Measurements from ENCODE around the gene INTS4.
"Not testable (repeated sequence)": the region's sequence is repeated elsewhere in the genome, so short reads cannot be mapped to it uniquely, and the experiment has no call there.

Gene INTS4

DNA sequence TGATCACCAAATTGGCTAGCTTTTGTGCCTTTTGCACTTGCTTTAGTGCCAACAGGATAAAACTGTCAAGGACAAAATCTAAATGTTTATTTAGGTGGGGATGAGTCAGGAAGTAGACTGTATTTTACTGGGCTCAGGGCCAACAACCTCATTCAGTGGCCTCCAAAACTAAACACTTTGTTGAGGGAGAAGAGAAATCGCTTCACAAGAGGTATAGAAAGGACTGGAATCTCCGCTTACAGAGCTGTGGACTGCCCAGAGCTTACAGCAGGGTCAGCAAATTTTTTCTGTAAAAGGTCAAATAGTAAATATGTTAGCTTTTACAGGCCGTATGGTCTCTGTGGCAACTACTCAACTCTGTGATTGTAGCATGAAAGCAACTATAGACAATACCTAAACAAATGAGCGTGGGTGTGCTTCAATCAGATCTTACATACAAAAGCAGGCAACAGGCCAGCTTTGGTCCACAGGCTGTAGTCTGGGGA lies 80.1 kb downstream of the INTS4 start:
- DNase-seq (ENCODE audit: low read depth); H3K4me3 ChIP-seq (ENCODE audit: low read depth, low read length): not testable (repeated sequence)

DNA sequence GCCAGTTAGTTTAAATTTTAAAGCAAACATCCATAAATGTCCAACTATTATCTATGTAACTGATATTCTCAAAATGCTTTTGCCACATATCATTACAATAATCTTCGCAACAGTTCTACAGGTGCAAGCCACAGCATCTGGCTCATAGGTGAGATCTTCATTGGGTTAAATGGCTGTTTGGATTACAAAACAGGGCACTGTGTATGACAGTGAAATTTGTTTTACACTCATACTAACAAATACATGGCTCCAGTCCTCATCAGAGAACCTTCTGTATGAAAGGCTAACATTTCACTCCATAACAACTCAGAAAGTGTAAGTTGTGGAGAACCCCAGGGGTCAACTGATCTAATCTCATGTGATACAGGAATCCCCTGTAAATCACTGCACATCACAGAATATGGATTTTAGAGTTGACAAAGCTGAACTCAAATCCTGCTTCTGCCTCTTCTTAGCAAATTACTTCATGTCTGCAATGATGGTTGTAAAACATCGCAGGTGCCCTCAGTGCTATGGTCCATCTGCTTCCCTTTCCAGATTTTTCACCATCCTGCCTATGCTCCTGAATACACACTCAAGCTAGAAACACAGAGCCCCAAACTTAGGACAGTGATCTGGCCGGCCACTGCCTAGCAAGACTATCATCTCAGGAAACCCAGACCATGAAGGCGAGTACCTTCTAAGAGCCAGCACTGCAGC lies 80.7 kb downstream of the INTS4 start:
- not testable (repeated sequence) for H3K4me3 ChIP-seq (ENCODE audit: low read depth, low read length); DNase-seq (ENCODE audit: low read depth)

DNA sequence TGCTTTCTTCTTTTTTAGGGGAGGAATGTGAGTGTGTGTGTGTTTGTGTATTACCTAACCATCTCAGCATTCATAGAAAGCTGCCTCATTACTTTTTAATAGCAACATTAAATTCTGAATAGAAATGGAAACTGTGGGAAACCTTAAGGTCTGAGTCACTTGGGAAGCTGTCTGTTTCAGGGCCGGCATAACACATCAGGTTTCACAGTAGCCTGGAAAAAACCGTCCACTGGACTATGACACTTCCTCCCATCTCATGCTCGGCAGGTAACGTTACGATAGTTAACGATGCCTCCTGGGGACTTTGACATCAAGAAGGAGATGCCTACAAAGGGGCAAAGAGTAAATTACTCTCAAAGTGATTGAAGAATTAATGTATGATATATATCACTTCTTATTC lies 83.6 kb downstream of the INTS4 start:
- H3K4me3 ChIP-seq (ENCODE audit: low read depth, low read length); DNase-seq (ENCODE audit: low read depth): not testable (repeated sequence)

DNA sequence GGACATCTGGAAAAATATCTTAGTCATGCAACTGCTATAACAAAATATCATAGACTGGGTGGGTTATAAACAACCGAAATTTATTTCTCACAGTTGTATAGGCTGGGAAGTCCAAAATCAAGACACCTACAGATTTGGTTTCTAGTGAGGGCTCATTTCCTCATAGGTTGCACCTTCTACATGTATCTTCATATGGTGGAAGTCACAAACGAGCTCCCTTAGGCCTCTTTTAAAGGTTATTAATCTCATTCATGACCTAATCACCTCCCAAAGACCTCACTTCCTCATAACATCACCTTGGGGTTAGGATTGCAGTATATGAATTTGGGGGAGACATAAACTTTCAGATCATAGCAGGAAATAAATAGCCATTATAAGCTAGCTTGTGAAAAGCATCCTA lies 85.2 kb downstream of the INTS4 start:
- H3K4me3 ChIP-seq (ENCODE audit: low read depth, low read length), result no peak overlapping the region
- TF ChIP-seq MYC (IDR thresholded peaks at IDR 0.05; ENCODE audit: low read depth, low read length) (no peak), POLR2A (IDR thresholded peaks at IDR 0.05; ENCODE audit: extremely low read depth, insufficient read length) (no peak)
- TF ChIP-seq, protein P1, sequence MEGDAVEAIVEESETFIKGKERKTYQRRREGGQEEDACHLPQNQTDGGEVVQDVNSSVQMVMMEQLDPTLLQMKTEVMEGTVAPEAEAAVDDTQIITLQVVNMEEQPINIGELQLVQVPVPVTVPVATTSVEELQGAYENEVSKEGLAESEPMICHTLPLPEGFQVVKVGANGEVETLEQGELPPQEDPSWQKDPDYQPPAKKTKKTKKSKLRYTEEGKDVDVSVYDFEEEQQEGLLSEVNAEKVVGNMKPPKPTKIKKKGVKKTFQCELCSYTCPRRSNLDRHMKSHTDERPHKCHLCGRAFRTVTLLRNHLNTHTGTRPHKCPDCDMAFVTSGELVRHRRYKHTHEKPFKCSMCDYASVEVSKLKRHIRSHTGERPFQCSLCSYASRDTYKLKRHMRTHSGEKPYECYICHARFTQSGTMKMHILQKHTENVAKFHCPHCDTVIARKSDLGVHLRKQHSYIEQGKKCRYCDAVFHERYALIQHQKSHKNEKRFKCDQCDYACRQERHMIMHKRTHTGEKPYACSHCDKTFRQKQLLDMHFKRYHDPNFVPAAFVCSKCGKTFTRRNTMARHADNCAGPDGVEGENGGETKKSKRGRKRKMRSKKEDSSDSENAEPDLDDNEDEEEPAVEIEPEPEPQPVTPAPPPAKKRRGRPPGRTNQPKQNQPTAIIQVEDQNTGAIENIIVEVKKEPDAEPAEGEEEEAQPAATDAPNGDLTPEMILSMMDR (IDR thresholded peaks at IDR 0.05; ENCODE audit: low read depth, low read length), result no peak
- DNase-seq (ENCODE audit: low read depth), result no peak

DNA sequence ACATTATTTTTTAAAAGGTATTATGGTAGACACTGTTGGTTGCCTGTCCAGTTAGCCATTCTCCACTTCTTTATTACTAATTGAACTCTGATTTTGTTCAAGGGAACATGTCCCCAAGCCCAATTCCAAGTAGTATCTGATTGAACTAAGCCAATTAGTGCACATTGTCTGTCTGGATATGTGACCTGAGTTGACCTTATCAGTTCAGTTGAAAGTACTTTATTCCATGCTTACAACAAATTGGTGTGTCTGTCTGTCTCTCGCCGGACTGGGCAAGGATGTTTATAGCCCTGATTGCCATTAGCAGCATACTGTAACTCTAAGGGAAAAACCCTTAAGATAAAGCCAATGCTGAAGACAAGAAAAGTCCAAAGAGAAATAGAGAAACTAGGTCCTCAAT lies 85.6 kb downstream of the INTS4 start:
- no peak for DNase-seq (ENCODE audit: low read depth)
- H3K4me3 ChIP-seq (ENCODE audit: low read depth, low read length), result no peak overlapping the region
- TF ChIP-seq, protein P2, sequence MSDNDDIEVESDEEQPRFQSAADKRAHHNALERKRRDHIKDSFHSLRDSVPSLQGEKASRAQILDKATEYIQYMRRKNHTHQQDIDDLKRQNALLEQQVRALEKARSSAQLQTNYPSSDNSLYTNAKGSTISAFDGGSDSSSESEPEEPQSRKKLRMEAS (IDR thresholded peaks at IDR 0.05; ENCODE audit: low read depth, low read length), result no peak
- TF ChIP-seq POLR2A (IDR thresholded peaks at IDR 0.05; ENCODE audit: extremely low read depth, insufficient read length) (no peak), MYC (IDR thresholded peaks at IDR 0.05; ENCODE audit: low read depth, low read length) (no peak)
- TF ChIP-seq, protein P1 (IDR thresholded peaks at IDR 0.05; ENCODE audit: low read depth, low read length), result no peak

DNA sequence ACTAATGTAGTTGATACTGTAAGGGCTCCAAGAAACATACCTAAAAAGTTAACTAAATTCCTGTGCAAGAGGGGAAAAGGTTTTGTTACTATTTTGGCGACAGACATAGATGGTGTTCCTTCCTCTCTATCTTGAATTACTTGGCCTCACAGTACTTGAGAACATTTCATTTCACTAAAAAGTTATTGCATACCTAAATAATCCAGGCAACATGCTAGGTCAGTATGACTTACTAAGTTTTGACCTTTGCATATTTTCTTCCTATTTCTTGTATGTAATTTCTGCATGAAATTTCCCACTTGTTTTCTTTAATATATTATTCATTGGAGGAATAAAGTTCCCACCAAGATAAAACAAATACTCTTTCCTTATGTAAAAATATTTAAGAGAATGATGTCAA lies 99.5 kb downstream of the INTS4 start:
- H3K4me3 ChIP-seq (ENCODE audit: low read depth, low read length); DNase-seq (ENCODE audit: low read depth): not testable (repeated sequence)

DNA sequence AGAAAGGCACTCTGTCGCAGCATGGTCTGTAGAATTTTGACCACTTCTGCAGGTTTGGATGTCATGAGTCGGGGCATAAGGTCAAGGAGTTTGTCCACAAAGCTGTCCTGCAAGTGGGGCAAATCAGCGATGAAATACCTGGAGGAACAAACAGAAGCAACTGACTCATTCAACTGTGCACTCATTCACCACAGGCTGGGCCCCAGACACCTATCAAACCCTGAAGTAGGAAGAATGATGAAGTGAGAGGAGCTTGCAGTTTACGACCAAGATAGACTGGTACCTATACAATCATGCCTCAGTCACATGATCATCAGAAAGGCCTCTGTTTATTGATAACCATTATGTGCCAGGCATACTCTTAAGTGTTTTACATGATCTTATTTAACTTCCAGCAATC lies 102.8 kb downstream of the INTS4 start:
- not testable (repeated sequence) for DNase-seq (ENCODE audit: low read depth); H3K4me3 ChIP-seq (ENCODE audit: low read depth, low read length)

DNA sequence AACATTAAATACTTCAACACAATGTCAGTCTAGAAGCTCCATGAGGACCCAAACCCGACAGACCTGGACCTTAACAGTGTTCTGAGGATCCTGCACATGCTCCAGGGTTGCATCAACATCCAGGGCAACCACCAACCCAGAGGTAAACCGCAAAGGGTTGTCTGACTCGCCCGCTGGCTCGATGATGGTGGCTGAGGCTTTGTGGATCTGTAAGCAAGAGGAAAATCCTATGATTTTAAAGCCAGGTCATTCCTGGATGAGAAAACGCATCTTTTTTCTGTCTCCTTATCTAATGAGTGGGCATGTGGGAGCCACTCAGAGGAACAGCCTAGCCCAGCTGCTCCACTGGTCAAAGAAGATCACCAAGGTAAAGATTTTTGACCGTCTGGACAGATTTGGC lies 103.2 kb downstream of the INTS4 start:
- not testable (repeated sequence) for DNase-seq (ENCODE audit: low read depth); H3K4me3 ChIP-seq (ENCODE audit: low read depth, low read length)

DNA sequence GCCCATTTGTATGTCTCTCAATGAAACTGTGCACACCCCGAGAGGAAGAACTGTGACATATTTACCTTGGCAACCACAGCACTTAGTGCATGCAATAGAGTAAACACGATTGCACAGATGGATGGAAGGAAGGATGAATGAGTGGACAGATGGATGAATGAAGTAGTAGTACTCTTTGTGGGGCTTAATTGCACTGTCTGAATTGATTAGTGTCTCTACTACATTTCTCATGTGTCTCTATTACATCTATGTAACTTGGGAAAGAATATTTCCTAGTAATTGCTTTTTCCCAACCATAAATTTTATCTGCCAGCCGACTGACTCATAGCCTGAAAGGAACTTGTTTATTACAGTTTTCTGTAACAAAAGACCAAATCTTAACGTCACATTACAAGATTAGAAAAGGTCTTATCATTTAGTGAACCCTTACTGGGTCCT lies 103.8 kb downstream of the INTS4 start:
- H3K4me3 ChIP-seq (ENCODE audit: low read depth, low read length); DNase-seq (ENCODE audit: low read depth): not testable (repeated sequence)

DNA sequence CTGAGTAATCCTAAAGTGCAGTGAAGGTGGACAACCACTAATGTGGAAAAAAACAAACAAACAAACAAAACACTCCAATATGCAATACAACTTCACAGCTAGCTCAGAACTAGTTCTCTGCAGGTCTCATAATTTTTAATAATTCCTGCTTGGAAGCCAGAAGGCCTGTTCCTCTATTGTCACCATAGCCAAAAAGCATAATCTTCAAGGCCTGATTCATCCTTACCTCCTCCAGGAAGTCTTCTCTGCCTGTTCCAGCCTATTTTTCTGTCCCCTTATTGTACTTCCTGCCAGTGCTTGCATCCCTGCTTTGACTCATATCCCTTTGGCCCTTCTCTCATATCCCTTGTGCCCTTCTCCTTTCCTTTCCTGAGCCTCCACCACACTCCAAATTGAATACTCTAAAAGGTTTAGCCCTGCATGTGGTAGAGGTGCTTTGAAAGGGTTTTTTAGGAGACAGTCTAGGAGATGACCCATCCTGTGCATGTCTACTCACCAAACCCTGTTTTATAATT lies 104.3 kb downstream of the INTS4 start:
- DNase-seq (ENCODE audit: low read depth); H3K4me3 ChIP-seq (ENCODE audit: low read depth, low read length): not testable (repeated sequence)

DNA sequence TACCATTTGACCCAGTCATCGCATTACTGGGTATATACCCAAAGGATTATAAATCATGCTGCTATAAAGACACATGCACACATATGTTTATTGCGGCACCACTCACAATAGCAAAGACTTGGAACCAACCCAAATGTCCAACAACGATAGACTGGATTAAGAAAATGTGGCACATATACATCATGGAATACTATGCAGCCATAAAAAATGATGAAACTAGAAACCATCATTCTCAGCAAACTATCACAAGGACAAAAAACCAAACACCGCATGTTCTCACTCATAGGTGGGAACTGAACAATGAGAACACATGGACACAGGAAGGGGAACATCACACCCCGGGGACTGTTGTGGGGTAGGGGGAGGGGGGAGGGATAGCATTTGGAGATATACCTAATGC lies 105.4 kb downstream of the INTS4 start:
- H3K4me3 ChIP-seq (ENCODE audit: low read depth, low read length), result not testable (repeated sequence)

More for the DNA sequence above, 105.4 kb downstream of the INTS4 start:
- not testable (repeated sequence) for DNase-seq (ENCODE audit: low read depth)
